Limb (tissue), 2 donors: ENCODE data around the gene GPSM1.

Experiments
- DNase-seq, 2 donors: peaks; one replicate each; pipeline ENCODE4 v3.0.0-alpha.2; 2016; ENCODE audit errors: extremely low spot score in 2 of 2

The GPSM1 gene

GRCh38 chr9:136375096-136375495 is 47.8 kb downstream of the GPSM1 start:
- DNase-seq, result no peak

- no peak for DNase-seq
These were observed 49.1 kb downstream of the GPSM1 start for GRCh38 chr9:136376457-136376856.

GRCh38 chr9:136377341-136378169 is 50.2 kb downstream of the GPSM1 start:
- no peak for DNase-seq

- DNase-seq, result no peak
These were observed 51.0 kb downstream of the GPSM1 start for GRCh38 chr9:136378170-136379002.

GRCh38 chr9:136379003-136379287 is 51.6 kb downstream of the GPSM1 start:
- DNase-seq, result no peak

GRCh38 chr9:136379401-136379800 is 52.1 kb downstream of the GPSM1 start:
- no peak for DNase-seq

- DNase-seq, result no peak
These were observed 52.6 kb downstream of the GPSM1 start for GRCh38 chr9:136379891-136380290.

- no peak for DNase-seq
These were observed 53.0 kb downstream of the GPSM1 start for GRCh38 chr9:136380381-136380780.

GRCh38 chr9:136381311-136381710 is 54.0 kb downstream of the GPSM1 start:
- no peak for DNase-seq

- no peak for DNase-seq
These were observed 54.7 kb downstream of the GPSM1 start for GRCh38 chr9:136381966-136382513.

- DNase-seq, result no peak
These were observed 56.1 kb downstream of the GPSM1 start for GRCh38 chr9:136383436-136383835.

- DNase-seq, result no peak
These were observed 57.7 kb downstream of the GPSM1 start for GRCh38 chr9:136385015-136385414.

GRCh38 chr9:136386018-136386417 is 58.7 kb downstream of the GPSM1 start:
- DNase-seq, result no peak

- DNase-seq, result no peak
These were observed 59.9 kb downstream of the GPSM1 start for GRCh38 chr9:136387217-136387616.

- DNase-seq, result no peak
These were observed 62.1 kb downstream of the GPSM1 start for GRCh38 chr9:136389396-136389795.

GRCh38 chr9:136391737-136392537 is 64.6 kb downstream of the GPSM1 start:
- no peak for DNase-seq

- no peak for DNase-seq
These were observed 65.5 kb downstream of the GPSM1 start for GRCh38 chr9:136392538-136393449.

- DNase-seq, result no peak
These were observed 66.2 kb downstream of the GPSM1 start for GRCh38 chr9:136393531-136393930.

- DNase-seq, result no peak
These were observed 67.1 kb downstream of the GPSM1 start for GRCh38 chr9:136394312-136395019.

GRCh38 chr9:136395020-136395340 is 67.6 kb downstream of the GPSM1 start:
- DNase-seq, result no peak
